Uterus (tissue), 2 donors: ENCODE data around the gene RARRES2.

Source experiments
- POLR2A ChIP-seq, 2 donors: fragments of 450-650 bp; IDR thresholded peaks; one replicate each; pipeline ENCODE4 v1.6.1; 2016; ENCODE audit warnings: antibody characterized with exemption in 2 of 2, mild to moderate bottlenecking in 1 of 2, moderate library complexity in 1 of 2
- TF ChIP-seq, protein P1 (sequence below), 4 experiments: fragments of 200-600 bp in 2 of 4; fragments of 450-650 bp in 2 of 4; sonication (generic) in 2 of 4; IDR thresholded peaks; one replicate each; pipeline ENCODE4 v1.5.1; 2016 to 2019; ENCODE audit warnings: antibody characterized with exemption in 4 of 4, mild to moderate bottlenecking in 2 of 4, moderate library complexity in 1 of 4

DNA sequence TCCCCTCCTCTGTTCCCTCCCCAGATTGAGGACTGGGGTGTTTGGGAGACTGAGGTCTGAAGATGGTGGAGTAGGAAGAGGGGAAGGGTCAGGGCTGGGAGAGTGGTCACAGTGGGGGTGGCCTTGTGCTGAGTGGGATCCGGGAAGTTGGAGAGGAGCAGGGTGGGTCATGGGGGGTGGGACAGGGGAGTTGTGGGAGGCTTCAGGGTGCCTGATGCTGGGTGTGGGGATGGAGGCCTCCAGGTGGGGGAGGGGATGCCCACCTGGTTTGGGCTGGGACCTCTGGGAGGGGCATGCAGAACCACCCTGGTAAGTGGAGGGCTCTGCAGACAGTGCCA lies 40.3 kb upstream of the RARRES2 start:
- TF ChIP-seq, protein P1, sequence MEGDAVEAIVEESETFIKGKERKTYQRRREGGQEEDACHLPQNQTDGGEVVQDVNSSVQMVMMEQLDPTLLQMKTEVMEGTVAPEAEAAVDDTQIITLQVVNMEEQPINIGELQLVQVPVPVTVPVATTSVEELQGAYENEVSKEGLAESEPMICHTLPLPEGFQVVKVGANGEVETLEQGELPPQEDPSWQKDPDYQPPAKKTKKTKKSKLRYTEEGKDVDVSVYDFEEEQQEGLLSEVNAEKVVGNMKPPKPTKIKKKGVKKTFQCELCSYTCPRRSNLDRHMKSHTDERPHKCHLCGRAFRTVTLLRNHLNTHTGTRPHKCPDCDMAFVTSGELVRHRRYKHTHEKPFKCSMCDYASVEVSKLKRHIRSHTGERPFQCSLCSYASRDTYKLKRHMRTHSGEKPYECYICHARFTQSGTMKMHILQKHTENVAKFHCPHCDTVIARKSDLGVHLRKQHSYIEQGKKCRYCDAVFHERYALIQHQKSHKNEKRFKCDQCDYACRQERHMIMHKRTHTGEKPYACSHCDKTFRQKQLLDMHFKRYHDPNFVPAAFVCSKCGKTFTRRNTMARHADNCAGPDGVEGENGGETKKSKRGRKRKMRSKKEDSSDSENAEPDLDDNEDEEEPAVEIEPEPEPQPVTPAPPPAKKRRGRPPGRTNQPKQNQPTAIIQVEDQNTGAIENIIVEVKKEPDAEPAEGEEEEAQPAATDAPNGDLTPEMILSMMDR (IDR thresholded peaks at IDR 0.05) = no peak
- no peak for TF ChIP-seq POLR2A (IDR thresholded peaks at IDR 0.05)
